Spinal cord (tissue), 10 donors: ENCODE measurements around the gene GPR39. TPM values are rescaled to one million over a fixed set of nuclear protein-coding genes. Genes with fewer than 3 reads are reported as not detected.

ENCODE experiments used
- DNase-seq, 6 donors: peaks; one replicate each; pipeline versions ENCODE4 v3.0.0 to v3.0.0-alpha.2; 2013 to 2015; ENCODE audit warnings: low spot score in 6 of 6, low read depth in 4 of 6
- H3K27ac ChIP-seq: one replicate; pipeline ENCODE4 v1.5.1; 2013; ENCODE audit warnings: low read depth, low read length, control low read depth
- H3K27me3 ChIP-seq: one replicate; pipeline ENCODE4 v1.6.1; 2013; ENCODE audit warnings: low read length; ENCODE audit not compliant: control insufficient read depth, insufficient read depth
- H3K36me3 ChIP-seq: one replicate; pipeline ENCODE4 v1.6.1; 2013; ENCODE audit warnings: low read length; ENCODE audit not compliant: control insufficient read depth, insufficient read depth
- H3K4me1 ChIP-seq: one replicate; pipeline ENCODE4 v1.6.1; 2013; ENCODE audit warnings: low read length; ENCODE audit not compliant: control insufficient read depth, insufficient read depth
- H3K4me3 ChIP-seq: one replicate; pipeline ENCODE4 v1.5.1; 2013; ENCODE audit warnings: low read depth, low read length, control low read depth
- H3K9me3 ChIP-seq: one replicate; pipeline ENCODE4 v1.6.1; 2013; ENCODE audit warnings: low read length; ENCODE audit not compliant: control insufficient read depth, insufficient read depth
- WGBS: methylation state at CpG from one replicate; pipeline ENCODE4 v1.1.5; 2013; ENCODE audit warnings: missing lambda C conversion rate; ENCODE audit not compliant: insufficient coverage; 5-methylcytosine and 5-hydroxymethylcytosine counted together
- polyA plus RNA-seq, 2 donors: library from polyadenylated mRNA; unstranded; fragments of 120-200 nt; gene quantifications; one replicate each; pipeline ENCODE4 v1.2.1, GENCODE V29; 2013; ENCODE audit not compliant: insufficient read length in 2 of 2
- total RNA-seq, 2 donors: library from RNA; depleted of rRNA in 1 of 2; stranded (reverse); fragments of 120-200 nt in 1 of 2; fragments of >200 nt in 1 of 2; gene quantifications; one replicate each; pipeline versions ENCODE4 v1.2.3 to v1.2.4, GENCODE V29; 2013 to 2014
- donor health status: healthy.

Gene GPR39
- total and polyA plus RNA-seq, 4 donors, result 0.72 to 1.4 (median 1.1) TPM

DNA sequence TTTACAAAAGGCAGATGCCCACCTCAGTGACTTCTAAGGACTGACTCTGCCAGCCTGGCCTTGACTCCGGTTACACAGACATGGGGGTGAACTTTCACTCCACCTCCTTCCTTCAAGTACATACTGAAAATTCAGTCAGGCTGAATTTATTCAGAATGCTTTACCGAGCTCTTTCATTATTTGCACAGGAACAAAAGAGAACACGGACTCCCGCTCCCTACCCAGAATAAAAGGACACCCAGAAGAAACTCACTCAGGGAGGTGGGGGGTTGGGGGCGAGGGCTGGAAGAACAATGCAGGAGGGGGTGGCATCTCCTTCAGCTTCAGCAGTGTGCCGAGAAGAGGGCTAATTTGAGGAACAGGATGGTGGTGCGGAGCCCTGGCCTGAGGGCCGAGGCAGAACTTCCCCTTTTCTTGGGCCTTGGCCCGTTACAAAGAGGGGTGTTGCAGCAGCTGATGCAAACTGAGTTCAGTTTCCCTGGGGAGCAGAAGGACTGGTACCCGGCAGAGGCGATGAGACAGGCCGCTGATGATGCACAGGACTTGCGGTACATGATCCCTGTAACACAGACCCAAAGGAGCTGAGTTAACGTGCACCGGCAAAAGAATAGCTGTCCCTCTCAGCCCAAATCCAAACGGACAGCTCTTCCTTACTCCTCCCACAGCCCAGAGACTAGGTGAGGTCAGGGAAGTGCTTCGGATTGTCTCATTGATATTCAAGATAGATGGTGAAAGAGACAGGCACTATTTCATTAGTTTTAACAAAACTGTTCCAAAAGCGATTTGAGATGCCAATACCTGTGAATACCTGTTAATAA is 229.3 kb downstream of the GPR39 start:
- Histone ChIP-seq H3K4me1 (peaks cover 22% of the 10 kb centered on the region), H3K4me3 (no peak overlapping the region), H3K36me3 (peaks cover 15% of the 10 kb centered on the region), H3K27ac (peak overlapping the region; percentile 3), H3K27me3 (no peaks in the 10 kb centered on the region), H3K9me3 (no peaks in the 10 kb centered on the region)
- DNase-seq, result no peak
- WGBS, result 48% methylated on average over 10 of the region's 18 CpGs

DNA sequence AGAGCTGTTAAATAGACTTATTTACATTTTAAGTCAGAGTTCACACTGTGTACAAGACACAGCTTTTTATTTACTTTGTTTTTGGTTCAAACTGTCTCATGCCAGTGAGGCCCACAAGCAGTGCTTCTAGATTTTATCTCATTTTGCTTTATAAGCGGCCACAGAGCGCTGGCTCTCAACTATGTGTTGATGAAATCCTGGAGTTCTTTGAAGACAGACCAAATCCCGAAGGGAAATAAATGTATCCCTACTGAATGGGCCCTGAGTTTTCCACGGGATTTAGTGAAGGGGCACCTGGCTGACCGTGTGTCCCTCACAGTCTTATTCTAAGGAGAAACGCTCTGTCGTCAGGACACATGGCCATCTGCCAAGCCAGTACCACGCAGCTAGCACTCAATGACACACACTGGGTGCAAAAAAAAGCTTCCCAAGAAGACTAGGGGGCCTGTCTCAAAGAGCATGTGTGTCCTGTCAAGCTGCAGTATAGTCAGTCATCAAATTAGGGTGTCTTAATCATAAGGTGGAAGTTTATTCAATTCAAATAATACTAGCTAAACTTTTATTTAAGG is 230.0 kb downstream of the GPR39 start:
- 35% methylated on average over 6 of the region's 8 CpGs for WGBS
- Histone ChIP-seq H3K36me3 (peaks cover 15% of the 10 kb centered on the region), H3K27me3 (no peaks in the 10 kb centered on the region), H3K4me3 (no peak overlapping the region), H3K9me3 (no peaks in the 10 kb centered on the region), H3K27ac (peak overlapping the region; percentile 8), H3K4me1 (peaks cover 23% of the 10 kb centered on the region)
- peak in 1 of 6 donors; percentile 51 for DNase-seq

GRCh38 chr2:132651115-132652045 is 234.8 kb downstream of the GPR39 start:
- Histone ChIP-seq H3K4me3 (no peak overlapping the region), H3K36me3 (no peaks in the 10 kb centered on the region), H3K9me3 (no peaks in the 10 kb centered on the region), H3K4me1 (peaks cover 24% of the 10 kb centered on the region), H3K27ac (no peak overlapping the region), H3K27me3 (no peaks in the 10 kb centered on the region)
- peak in 2 of 6 donors; percentile 50 to 77 for DNase-seq
- 73% methylated on average over 7 of the region's 12 CpGs for WGBS

- no peak overlapping the region for H3K27ac ChIP-seq
- no peaks in the 10 kb centered on the region for H3K27me3 ChIP-seq
- DNase-seq, result peak in 2 of 6 donors; percentile 44 to 71
- WGBS, result 40% methylated on average over 4 of the region's 8 CpGs
- no peaks in the 10 kb centered on the region for H3K9me3 ChIP-seq
- H3K36me3 ChIP-seq, result no peaks in the 10 kb centered on the region
- peaks cover 20% of the 10 kb centered on the region for H3K4me1 ChIP-seq
- H3K4me3 ChIP-seq, result no peak overlapping the region
Observed at GRCh38 chr2:132652474-132652873, 235.9 kb downstream of the GPR39 start.

GRCh38 chr2:132654335-132654734 is 237.7 kb downstream of the GPR39 start:
- no peaks in the 10 kb centered on the region for H3K27me3 ChIP-seq
- DNase-seq, result no peak
- H3K27ac ChIP-seq, result no peak overlapping the region
- peaks cover 18% of the 10 kb centered on the region for H3K4me1 ChIP-seq
- no peaks in the 10 kb centered on the region for H3K9me3 ChIP-seq
- no peaks in the 10 kb centered on the region for H3K36me3 ChIP-seq
- H3K4me3 ChIP-seq, result no peak overlapping the region
- no CpG with 5 or more reads among the region's 4 CpGs for WGBS

GRCh38 chr2:132654968-132655367 is 238.4 kb downstream of the GPR39 start:
- no peaks in the 10 kb centered on the region for H3K9me3 ChIP-seq
- no peak overlapping the region for H3K4me3 ChIP-seq
- H3K27ac ChIP-seq, result peak overlapping the region; percentile 49
- H3K4me1 ChIP-seq, result peaks cover 22% of the 10 kb centered on the region
- no peaks in the 10 kb centered on the region for H3K27me3 ChIP-seq
- 100% methylated on average over 1 of the region's 7 CpGs for WGBS
- peaks cover 2% of the 10 kb centered on the region for H3K36me3 ChIP-seq
- no peak for DNase-seq

GRCh38 chr2:132656266-132656975 is 239.8 kb downstream of the GPR39 start:
- Histone ChIP-seq H3K27me3 (no peaks in the 10 kb centered on the region), H3K9me3 (no peaks in the 10 kb centered on the region), H3K4me1 (peaks cover 23% of the 10 kb centered on the region), H3K36me3 (peaks cover 8% of the 10 kb centered on the region), H3K27ac (peak overlapping the region; percentile 83), H3K4me3 (no peak overlapping the region)
- peak in 2 of 6 donors; percentile 47 to 74 for DNase-seq
- WGBS, result no CpG with 5 or more reads among the region's 7 CpGs

DNA sequence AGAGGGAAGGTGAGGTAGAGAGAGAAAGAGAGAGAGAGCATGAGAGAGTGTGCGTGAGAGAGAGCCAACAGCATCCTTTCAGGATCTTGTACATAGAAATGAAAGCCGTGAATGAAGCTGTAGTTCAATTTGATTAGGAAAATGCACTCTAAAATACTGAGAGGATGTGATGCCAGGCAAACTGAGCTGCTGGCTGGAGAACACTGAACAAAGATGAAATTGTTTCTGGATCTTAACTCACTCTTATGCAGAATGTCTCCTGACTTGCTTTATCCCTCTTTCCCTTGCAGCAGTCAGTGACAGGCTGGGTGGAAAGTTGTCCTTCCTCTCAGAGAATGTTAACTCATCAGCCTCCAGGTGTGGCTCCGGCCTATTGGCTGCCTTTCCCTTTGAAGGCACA is 242.7 kb downstream of the GPR39 start:
- no peaks in the 10 kb centered on the region for H3K27me3 ChIP-seq
- no peak overlapping the region for H3K4me3 ChIP-seq
- peaks cover 9% of the 10 kb centered on the region for H3K36me3 ChIP-seq
- H3K4me1 ChIP-seq, result peaks cover 11% of the 10 kb centered on the region
- no peaks in the 10 kb centered on the region for H3K9me3 ChIP-seq
- H3K27ac ChIP-seq, result peak overlapping the region; percentile 73
- 64% methylated on average over 3 of the region's 3 CpGs for WGBS
- DNase-seq, result no peak

- peak overlapping the region; percentile 27 for H3K27ac ChIP-seq
- H3K9me3 ChIP-seq, result no peaks in the 10 kb centered on the region
- WGBS, result no CpG with 5 or more reads among the region's 3 CpGs
- H3K27me3 ChIP-seq, result no peaks in the 10 kb centered on the region
- H3K4me1 ChIP-seq, result peaks cover 10% of the 10 kb centered on the region
- peak in 1 of 6 donors; percentile 48 for DNase-seq
- no peak overlapping the region for H3K4me3 ChIP-seq
- H3K36me3 ChIP-seq, result peaks cover 9% of the 10 kb centered on the region
Observed at GRCh38 chr2:132662732-132663131, 246.1 kb downstream of the GPR39 start.
